BJ (cell line): ENCODE results near the gene HMG20B. TPM values are rescaled to one million over a fixed set of nuclear protein-coding genes. Genes with fewer than 3 reads are reported as not detected.

Source experiments
- CTCF ChIA-PET: fragments of 350-600 bp; formaldehyde crosslinking; extraction: SDS; loops from one replicate; lab custom pipeline; 2021; ENCODE audit warnings: antibody characterized with exemption, inconsistent platforms; lab: Yijun Ruan, JAX
- POLR2A ChIA-PET: fragments of 300-600 bp; sonication (Branson Sonifier 250); formaldehyde crosslinking; extraction: SDS; loops from one replicate; lab custom pipeline; 2021; ENCODE audit warnings: antibody characterized with exemption; lab: Charles Lee
- DNase-seq: peaks from one replicate; pipeline ENCODE4 v3.0.0-alpha.2; 2011; ENCODE audit warnings: low read depth
- H3K27me3 ChIP-seq: 2 replicates; pipeline ENCODE4 v1.6.0; 2011; ENCODE audit warnings: low read length; ENCODE audit not compliant: control insufficient read depth, insufficient read depth
- H3K36me3 ChIP-seq: 2 replicates; pipeline ENCODE4 v1.5.1; 2011; ENCODE audit warnings: low read length; ENCODE audit not compliant: control insufficient read depth, insufficient read depth
- H3K4me3 ChIP-seq: 2 replicates; pipeline ENCODE4 v1.5.1; 2011; ENCODE audit warnings: low read depth, mild to moderate bottlenecking, control low read depth, low read length
- polyA plus RNA-seq: library from polyadenylated mRNA; depleted of rRNA; stranded (reverse); fragments of >200 nt; gene quantifications from 2 replicates; pipeline ENCODE4 v1.2.3, GENCODE V29; 2011
- TF ChIP-seq, protein P1 (sequence below): IDR thresholded peaks from 2 replicates; pipeline ENCODE4 v1.5.1; 2011; ENCODE audit warnings: low read depth, mild to moderate bottlenecking, control low read depth, inconsistent platforms, low read length, moderate library complexity; ENCODE audit not compliant: insufficient read depth

The HMG20B gene
- polyA plus RNA-seq, 1 experiment = 54.2 TPM

DNA sequence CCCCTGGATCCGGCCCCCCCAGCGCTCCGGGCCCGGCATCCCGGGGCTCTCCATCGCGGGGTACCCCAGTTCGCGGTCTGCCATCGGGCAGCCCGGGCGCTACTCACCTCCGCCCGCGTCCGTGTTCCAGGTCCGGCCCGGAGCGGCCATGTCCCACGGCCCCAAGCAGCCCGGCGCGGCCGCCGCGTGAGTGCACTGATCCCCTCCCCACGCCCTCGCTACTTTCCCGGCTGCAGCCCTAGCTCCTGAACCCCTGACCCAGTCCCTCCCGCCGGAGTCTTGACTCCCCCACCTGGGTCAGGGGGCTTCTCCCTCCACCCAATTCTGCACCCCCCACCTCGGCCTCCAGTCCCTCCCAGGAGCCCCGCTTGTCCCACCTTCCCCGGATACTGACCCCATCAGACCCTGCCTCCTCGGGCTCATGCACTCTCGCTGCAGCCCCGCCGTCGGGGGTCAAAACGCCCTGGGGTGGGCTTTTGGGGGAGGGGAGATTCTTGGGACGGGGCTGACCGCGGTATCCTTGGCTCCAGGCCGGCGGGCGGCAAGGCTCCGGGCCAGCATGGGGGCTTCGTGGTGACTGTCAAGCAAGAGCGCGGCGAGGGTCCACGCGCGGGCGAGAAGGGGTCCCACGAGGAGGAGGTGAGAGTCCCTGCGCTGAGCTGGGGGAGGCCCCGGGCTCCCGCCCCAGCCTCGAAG, 566 bp downstream of the HMG20B start:
- TF ChIP-seq, protein P1, sequence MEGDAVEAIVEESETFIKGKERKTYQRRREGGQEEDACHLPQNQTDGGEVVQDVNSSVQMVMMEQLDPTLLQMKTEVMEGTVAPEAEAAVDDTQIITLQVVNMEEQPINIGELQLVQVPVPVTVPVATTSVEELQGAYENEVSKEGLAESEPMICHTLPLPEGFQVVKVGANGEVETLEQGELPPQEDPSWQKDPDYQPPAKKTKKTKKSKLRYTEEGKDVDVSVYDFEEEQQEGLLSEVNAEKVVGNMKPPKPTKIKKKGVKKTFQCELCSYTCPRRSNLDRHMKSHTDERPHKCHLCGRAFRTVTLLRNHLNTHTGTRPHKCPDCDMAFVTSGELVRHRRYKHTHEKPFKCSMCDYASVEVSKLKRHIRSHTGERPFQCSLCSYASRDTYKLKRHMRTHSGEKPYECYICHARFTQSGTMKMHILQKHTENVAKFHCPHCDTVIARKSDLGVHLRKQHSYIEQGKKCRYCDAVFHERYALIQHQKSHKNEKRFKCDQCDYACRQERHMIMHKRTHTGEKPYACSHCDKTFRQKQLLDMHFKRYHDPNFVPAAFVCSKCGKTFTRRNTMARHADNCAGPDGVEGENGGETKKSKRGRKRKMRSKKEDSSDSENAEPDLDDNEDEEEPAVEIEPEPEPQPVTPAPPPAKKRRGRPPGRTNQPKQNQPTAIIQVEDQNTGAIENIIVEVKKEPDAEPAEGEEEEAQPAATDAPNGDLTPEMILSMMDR = no peak
- ChIA-PET CTCF (interaction anchor here (0.8 to 0.9 kb wide), 2 partner anchors 16 to 17 kb away, joined by 3 read pairs; no protein-coding TSS in a partner anchor), POLR2A (no interaction called here)
- H3K36me3 ChIP-seq = peaks cover 5% of the 10 kb centered on the region
- peak overlapping the region; percentile 75 for H3K4me3 ChIP-seq
- DNase-seq = no peak
- no peaks in the 10 kb centered on the region for H3K27me3 ChIP-seq

DNA sequence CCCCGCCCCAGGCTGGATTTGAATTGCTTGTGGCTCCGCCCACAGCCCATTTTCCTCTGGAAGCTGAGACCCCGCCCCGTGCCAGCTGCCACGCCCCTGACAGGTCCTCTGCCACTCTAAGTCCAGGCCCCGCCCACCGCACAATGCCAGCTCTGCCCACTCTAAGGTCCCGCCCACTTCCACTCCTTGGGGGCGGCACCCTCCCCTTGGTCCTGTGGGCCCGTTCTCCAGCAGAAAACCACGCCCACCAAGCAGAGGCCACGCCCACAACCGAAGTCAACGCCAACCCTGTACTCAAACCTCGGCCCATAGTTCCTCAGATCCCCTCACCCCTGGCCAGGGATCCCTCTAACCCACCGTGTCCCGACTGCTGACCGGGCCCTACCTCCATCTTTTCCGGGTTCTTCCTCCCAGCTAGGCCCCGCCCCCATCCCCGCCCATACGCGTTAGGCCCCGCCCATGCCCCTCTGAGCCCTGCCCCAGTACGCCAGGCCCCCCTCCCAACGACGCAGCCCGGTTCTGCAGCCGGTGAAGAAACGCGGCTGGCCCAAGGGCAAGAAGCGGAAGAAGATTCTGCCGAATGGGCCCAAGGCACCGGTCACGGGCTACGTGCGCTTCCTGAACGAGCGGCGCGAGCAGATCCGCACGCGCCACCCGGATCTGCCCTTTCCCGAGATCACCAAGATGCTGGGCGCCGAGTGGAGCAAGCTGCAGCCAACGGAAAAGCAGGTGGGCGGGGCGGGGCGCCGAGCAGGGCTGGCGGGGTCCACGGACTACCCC, 1.3 kb downstream of the HMG20B start:
- H3K36me3 ChIP-seq = peaks cover 5% of the 10 kb centered on the region
- ChIA-PET POLR2A (no interaction called here), CTCF (interaction anchor here (0.8 to 0.9 kb wide), 2 partner anchors 16 to 17 kb away, joined by 3 read pairs; no protein-coding TSS in a partner anchor)
- peak overlapping the region; percentile 75 for H3K4me3 ChIP-seq
- H3K27me3 ChIP-seq = no peaks in the 10 kb centered on the region
- DNase-seq = peak; percentile 70
- TF ChIP-seq, protein P1 = no peak

- POLR2A ChIA-PET = no interaction called here
Measured at GRCh38 chr19:3575260-3575741, 2.6 kb downstream of the HMG20B start.

GRCh38 chr19:3575949-3576673, 3.4 kb downstream of the HMG20B start:
- TF ChIP-seq, protein P1 = no peak
- ChIA-PET CTCF (interaction anchor here (0.8 to 1.1 kb wide), 3 partner anchors 15 to 74 kb away, joined by 3 read pairs; no protein-coding TSS in a partner anchor), POLR2A (no interaction called here)
- Histone ChIP-seq H3K27me3 (no peaks in the 10 kb centered on the region), H3K36me3 (peaks cover 5% of the 10 kb centered on the region), H3K4me3 (no peak overlapping the region; the same call in none of the 2 replicates)
- DNase-seq = no peak

More at GRCh38 chr19:3575260-3575741, 2.6 kb downstream of the HMG20B start:
- TF ChIP-seq, protein P1 = peak; percentile 23; the same call in 1 of the 2 replicates
- CTCF ChIA-PET = interaction anchor here (0.8 kb wide), 1 partner anchor 73 kb away, joined by 3 read pairs; no protein-coding TSS in a partner anchor
- H3K27me3 ChIP-seq = no peaks in the 10 kb centered on the region
- DNase-seq = no peak
- no peak overlapping the region for H3K4me3 ChIP-seq
- H3K36me3 ChIP-seq = peaks cover 5% of the 10 kb centered on the region
